MV-4-11 (cell line): ENCODE data around the gene PTPRN2.

ENCODE experiments used
- DNase-seq: peaks from one replicate; lab custom pipeline; 2025; lab: John Stamatoyannopoulos, UW

Gene PTPRN2

GRCh38 chr7:158252081-158252836, 335.4 kb downstream of the PTPRN2 start:
- no peak for DNase-seq

GRCh38 chr7:158251061-158251965, 336.3 kb downstream of the PTPRN2 start:
- DNase-seq, result no peak

GRCh38 chr7:158249692-158250091, 337.9 kb downstream of the PTPRN2 start:
- no peak for DNase-seq

GRCh38 chr7:158248816-158249215, 338.8 kb downstream of the PTPRN2 start:
- no peak for DNase-seq

GRCh38 chr7:158247758-158248487, 339.7 kb downstream of the PTPRN2 start:
- no peak for DNase-seq

GRCh38 chr7:158246960-158247673, 340.5 kb downstream of the PTPRN2 start:
- no peak for DNase-seq

GRCh38 chr7:158246272-158246959, 341.2 kb downstream of the PTPRN2 start:
- no peak for DNase-seq

GRCh38 chr7:158245724-158246041, 341.9 kb downstream of the PTPRN2 start:
- no peak for DNase-seq

- DNase-seq, result no peak
Measured at GRCh38 chr7:158244873-158245723, 342.5 kb downstream of the PTPRN2 start.

GRCh38 chr7:158244430-158244829, 343.2 kb downstream of the PTPRN2 start:
- no peak for DNase-seq

- DNase-seq, result no peak
Measured at GRCh38 chr7:158241919-158242318, 345.7 kb downstream of the PTPRN2 start.

GRCh38 chr7:158240801-158241200, 346.8 kb downstream of the PTPRN2 start:
- no peak for DNase-seq

- no peak for DNase-seq
Measured at GRCh38 chr7:158239290-158239981, 348.2 kb downstream of the PTPRN2 start.

- DNase-seq, result no peak
Measured at GRCh38 chr7:158238616-158239289, 348.9 kb downstream of the PTPRN2 start.

- DNase-seq, result no peak
Measured at GRCh38 chr7:158237672-158238335, 349.8 kb downstream of the PTPRN2 start.

- no peak for DNase-seq
Measured at GRCh38 chr7:158236400-158236799, 351.2 kb downstream of the PTPRN2 start.

GRCh38 chr7:158235862-158236261, 351.8 kb downstream of the PTPRN2 start:
- no peak for DNase-seq

GRCh38 chr7:158229945-158230344, 357.7 kb downstream of the PTPRN2 start:
- DNase-seq, result no peak

GRCh38 chr7:158228986-158229385, 358.6 kb downstream of the PTPRN2 start:
- no peak for DNase-seq
